Suprapubic skin (tissue), 4 donors: ENCODE measurements around the gene BCAS1. TPM values are rescaled to one million over a fixed set of nuclear protein-coding genes. Genes with fewer than 3 reads are reported as not detected.
A peak's percentile ranks its signal among the peaks of the same experiment; 100 is the strongest.

ENCODE experiments used
- DNase-seq, 2 donors: peaks; one replicate each; pipeline ENCODE4 v3.0.0-alpha.2; 2019; ENCODE audit warnings: low spot score in 2 of 2
- H3K27ac ChIP-seq: fragments of 200-600 bp; sonication (generic); one replicate; pipeline ENCODE4 v1.5.1; 2019
- H3K27me3 ChIP-seq: fragments of 200-600 bp; sonication (generic); one replicate; pipeline ENCODE4 v1.5.1; 2019
- H3K36me3 ChIP-seq: fragments of 200-600 bp; sonication (generic); one replicate; pipeline ENCODE4 v1.5.1; 2019
- H3K4me1 ChIP-seq: fragments of 200-600 bp; sonication (generic); one replicate; pipeline ENCODE4 v1.5.1; 2019
- H3K4me3 ChIP-seq: fragments of 200-600 bp; sonication (generic); one replicate; pipeline ENCODE4 v1.5.1; 2019; ENCODE audit warnings: mild to moderate bottlenecking
- H3K9me3 ChIP-seq: fragments of 200-600 bp; sonication (generic); one replicate; pipeline ENCODE4 v1.5.1; 2019
- CTCF ChIP-seq, 2 donors: fragments of 200-600 bp in 1 of 2; fragments of 450-650 bp in 1 of 2; sonication (generic) in 1 of 2; IDR thresholded peaks; one replicate each; pipeline ENCODE4 v1.5.1; 2016 to 2019; ENCODE audit warnings: antibody characterized with exemption in 2 of 2, mild to moderate bottlenecking in 1 of 2, moderate library complexity in 1 of 2
- EP300 ChIP-seq: sonication (generic); formaldehyde crosslinking; IDR thresholded peaks from one replicate; pipeline ENCODE4 v1.6.1; 2017; ENCODE audit warnings: antibody characterized with exemption
- POLR2A ChIP-seq, 2 donors: fragments of 450-650 bp; IDR thresholded peaks; one replicate each; pipeline ENCODE4 v1.6.1; 2017; ENCODE audit warnings: antibody characterized with exemption in 2 of 2, mild to moderate bottlenecking in 2 of 2, moderate library complexity in 2 of 2
- POLR2AphosphoS5 ChIP-seq, 3 donors: sonication (generic); formaldehyde crosslinking; IDR thresholded peaks; one replicate each; pipeline ENCODE4 v1.6.1; 2017; ENCODE audit warnings: antibody characterized with exemption in 3 of 3
- WGBS: methylation state at CpG from one replicate; pipeline ENCODE4 v1.1.5; 2018; 5-methylcytosine and 5-hydroxymethylcytosine counted together
- total RNA-seq, 4 donors: library from RNA; depleted of rRNA; stranded (reverse); fragments of >200 nt; gene quantifications; one replicate each; pipeline ENCODE4 v1.1.0, GENCODE V29; 2016

BCAS1 gene
- total RNA-seq, 4 donors from 2014 or later = 1.7 to 3.4 (median 2.1) TPM

- no peak overlapping the region for H3K4me3 ChIP-seq
- H3K9me3 ChIP-seq = no peaks in the 10 kb centered on the region
- TF ChIP-seq CTCF (IDR thresholded peaks at IDR 0.05) (no peak), POLR2A (IDR thresholded peaks at IDR 0.05) (no peak), POLR2AphosphoS5 (IDR thresholded peaks at IDR 0.05) (no peak), EP300 (no peak)
- H3K4me1 ChIP-seq = no peaks in the 10 kb centered on the region
- no peak overlapping the region for H3K27ac ChIP-seq
- no peak for DNase-seq
- no peaks in the 10 kb centered on the region for H3K27me3 ChIP-seq
- H3K36me3 ChIP-seq = no peaks in the 10 kb centered on the region
- 80% methylated on average over 4 of the region's 4 CpGs for WGBS
Measured at GRCh38 chr20:53986037-53986650, 84.2 kb downstream of the BCAS1 start.

DNA sequence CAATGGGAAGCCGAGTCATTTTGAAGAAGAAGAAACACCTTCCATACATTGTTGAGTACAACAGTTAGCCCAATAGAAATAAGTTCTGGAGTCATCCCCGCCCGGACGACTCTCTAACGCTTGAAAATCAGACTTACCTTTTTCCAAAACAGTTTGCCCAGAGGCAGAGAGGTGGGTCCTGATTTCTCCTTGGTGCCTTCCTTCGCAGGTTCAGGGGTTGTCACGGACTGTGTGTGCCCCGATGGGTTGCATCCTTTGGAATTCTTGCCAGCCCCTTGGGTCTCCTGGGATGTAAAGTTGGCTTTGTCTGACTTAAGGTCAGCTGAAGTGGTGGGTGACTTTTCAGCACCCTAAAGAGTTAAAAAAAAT is 85.3 kb downstream of the BCAS1 start:
- peak overlapping the region; percentile 9 for H3K27ac ChIP-seq
- H3K36me3 ChIP-seq = no peaks in the 10 kb centered on the region
- no peak for DNase-seq
- no peaks in the 10 kb centered on the region for H3K4me1 ChIP-seq
- TF ChIP-seq EP300 (no peak), CTCF (IDR thresholded peaks at IDR 0.05) (no peak), POLR2AphosphoS5 (IDR thresholded peaks at IDR 0.05) (no peak), POLR2A (IDR thresholded peaks at IDR 0.05) (no peak)
- no peak overlapping the region for H3K4me3 ChIP-seq
- WGBS = 75% methylated on average over 8 of the region's 8 CpGs
- no peaks in the 10 kb centered on the region for H3K9me3 ChIP-seq
- H3K27me3 ChIP-seq = no peaks in the 10 kb centered on the region

DNA sequence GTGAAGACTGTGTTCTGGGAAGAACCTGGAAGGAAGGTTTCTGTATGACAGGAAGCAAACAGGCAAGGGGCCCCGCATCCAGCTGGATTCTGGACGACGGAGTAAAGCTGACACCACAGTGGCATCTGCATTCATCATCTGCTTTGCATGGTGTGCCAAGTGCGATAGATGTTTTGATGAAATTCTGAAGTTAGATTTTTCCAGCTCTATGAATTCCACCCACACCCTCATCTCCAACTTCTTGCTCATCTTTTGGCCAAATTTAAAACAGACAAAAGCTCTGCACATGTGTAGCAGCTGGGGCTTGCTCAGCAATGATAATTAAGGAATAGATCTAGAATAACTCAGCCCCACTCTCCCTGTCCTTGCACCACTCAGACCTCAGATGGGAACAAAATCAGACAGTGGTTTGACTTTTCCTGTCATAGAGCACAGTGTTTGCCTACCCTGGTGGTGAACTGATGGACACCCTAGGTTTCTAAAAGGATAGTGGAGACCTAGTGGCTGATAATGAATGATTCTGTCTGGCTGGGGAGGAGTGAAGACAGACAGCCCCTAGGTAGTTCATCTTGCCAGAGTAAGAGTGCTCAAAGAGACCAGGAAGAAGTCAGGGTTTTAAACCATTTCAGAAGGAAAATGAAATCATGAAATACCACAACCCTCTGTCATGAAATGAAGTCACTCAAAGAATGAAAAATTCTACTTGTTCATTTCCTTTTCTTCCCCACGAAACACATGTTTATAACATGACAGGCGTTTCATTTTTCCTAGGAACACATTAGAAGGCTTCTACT is 85.8 kb downstream of the BCAS1 start:
- Histone ChIP-seq H3K9me3 (no peaks in the 10 kb centered on the region), H3K4me3 (no peak overlapping the region), H3K36me3 (no peaks in the 10 kb centered on the region), H3K27ac (peak overlapping the region; percentile 9), H3K27me3 (no peaks in the 10 kb centered on the region), H3K4me1 (no peaks in the 10 kb centered on the region)
- TF ChIP-seq EP300 = no peak
- TF ChIP-seq POLR2AphosphoS5 (IDR thresholded peaks at IDR 0.05) = peak in 1 of 3 donors; percentile 52
- WGBS = 56% methylated on average over 6 of the region's 6 CpGs
- DNase-seq = peak in 1 of 2 donors; percentile 81

DNA sequence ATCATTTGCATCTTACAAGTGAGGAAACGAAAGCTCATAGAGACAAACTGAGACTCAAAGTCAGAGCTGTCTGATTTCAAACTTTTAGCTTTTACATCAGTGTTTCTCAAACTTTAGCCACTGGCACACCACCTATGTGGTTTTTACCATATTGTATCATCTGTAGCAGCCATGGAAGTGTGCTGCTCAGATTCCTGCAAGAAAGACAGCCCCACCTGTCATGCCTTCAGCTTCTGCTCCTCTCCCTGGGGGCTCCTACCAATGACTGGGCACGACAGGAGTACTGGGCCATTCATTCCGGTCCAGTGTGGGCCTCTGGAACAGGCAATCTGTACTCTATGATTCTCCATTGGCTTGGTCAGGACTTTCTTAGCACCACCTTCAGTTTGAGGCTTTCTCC is 87.0 kb downstream of the BCAS1 start:
- TF ChIP-seq POLR2AphosphoS5 (IDR thresholded peaks at IDR 0.05) = no peak
- TF ChIP-seq POLR2A (IDR thresholded peaks at IDR 0.05) = no peak
- no peak for TF ChIP-seq CTCF (IDR thresholded peaks at IDR 0.05)
- TF ChIP-seq EP300 = no peak
- Histone ChIP-seq H3K4me1 (no peaks in the 10 kb centered on the region), H3K4me3 (no peak overlapping the region), H3K9me3 (no peaks in the 10 kb centered on the region), H3K36me3 (no peaks in the 10 kb centered on the region), H3K27me3 (no peaks in the 10 kb centered on the region), H3K27ac (no peak overlapping the region)
- no peak for DNase-seq
- 86% methylated on average over 3 of the region's 3 CpGs for WGBS

DNA sequence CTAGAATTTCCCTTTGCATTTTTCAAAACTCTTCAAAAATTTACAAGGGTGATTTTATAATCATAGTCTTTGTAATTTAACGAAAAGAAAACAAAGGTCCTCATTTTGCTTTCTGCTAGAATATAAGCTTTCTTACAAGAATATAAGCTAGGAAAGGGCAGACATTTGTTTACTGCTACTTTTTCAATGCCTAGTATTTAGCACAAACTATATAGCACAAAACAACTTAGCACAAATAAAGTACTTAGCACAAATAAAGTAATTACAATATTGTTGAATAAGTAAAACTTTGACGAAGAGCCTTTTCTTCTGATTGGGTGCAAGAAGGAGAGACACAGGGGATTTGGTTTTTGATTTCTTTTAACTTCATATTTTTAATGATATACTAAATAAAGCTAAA is 87.8 kb downstream of the BCAS1 start:
- WGBS = 47% methylated on average over 2 of the region's 2 CpGs

More for the DNA sequence above, 87.8 kb downstream of the BCAS1 start:
- no peak for TF ChIP-seq EP300
- TF ChIP-seq POLR2AphosphoS5 (IDR thresholded peaks at IDR 0.05) = no peak
- no peak for TF ChIP-seq CTCF (IDR thresholded peaks at IDR 0.05)
- no peak for TF ChIP-seq POLR2A (IDR thresholded peaks at IDR 0.05)
- Histone ChIP-seq H3K9me3 (no peaks in the 10 kb centered on the region), H3K36me3 (no peaks in the 10 kb centered on the region), H3K4me3 (no peak overlapping the region), H3K27ac (no peak overlapping the region), H3K4me1 (no peaks in the 10 kb centered on the region), H3K27me3 (no peaks in the 10 kb centered on the region)
- DNase-seq = no peak
